IMR-90 (cell line): ENCODE data around the gene AATF. TPM values are rescaled to one million over a fixed set of nuclear protein-coding genes. Genes with fewer than 3 reads are reported as not detected.
A peak's percentile ranks its signal among the peaks of the same experiment; 100 is the strongest.

ENCODE experiments used
- ATAC-seq: fragments of 200-7000 bp; cut with Tn5 transposase; 2 replicates; pipeline ENCODE4 v1.9.1; 2020; ENCODE audit warnings: low read depth, mild to moderate bottlenecking, moderate library complexity
- BruUV-seq: library from RNA; stranded (reverse); fragments of 400-500 nt; replicated peaks from 2 replicates; lab custom pipeline; 2021; lab: Mats Ljungman, UMichigan
- CTCF ChIA-PET: fragments of 300-600 bp; formaldehyde crosslinking; extraction: SDS; loops from one replicate; lab custom pipeline; 2021; ENCODE audit warnings: antibody characterized with exemption; lab: Yijun Ruan, JAX
- POLR2A ChIA-PET: fragments of 300-600 bp; sonication (Branson Sonifier 250); formaldehyde crosslinking; loops from one replicate; lab custom pipeline; 2022; ENCODE audit warnings: antibody characterized with exemption; ENCODE audit not compliant: unreplicated experiment; lab: Charles Lee
- DNase-seq: peaks from one replicate; pipeline ENCODE4 v3.0.0; 2013
- H2AFZ ChIP-seq: replicated peaks from 2 replicates; pipeline ENCODE3; 2013; ENCODE audit warnings: low read length, mild to moderate bottlenecking; ENCODE audit not compliant: poor library complexity
- H2AK5ac ChIP-seq: 2 replicates; pipeline ENCODE4 v1.6.1; 2013; ENCODE audit warnings: low read depth, low read length, inconsistent platforms
- H2AK9ac ChIP-seq: replicated peaks from 2 replicates; pipeline ENCODE3; 2013; ENCODE audit warnings: mild to moderate bottlenecking, low read depth, low read length, moderate library complexity; ENCODE audit not compliant: poor library complexity
- H2BK120ac ChIP-seq: 2 replicates; pipeline ENCODE4 v1.6.1; 2013; ENCODE audit warnings: low read depth, low read length, inconsistent platforms
- H2BK15ac ChIP-seq: 3 replicates; pipeline ENCODE4 v1.6.1; 2013; ENCODE audit warnings: low read depth, low read length, inconsistent platforms
- H2BK20ac ChIP-seq: 2 replicates; pipeline ENCODE4 v1.6.1; 2013; ENCODE audit warnings: low read depth, mild to moderate bottlenecking, inconsistent platforms, low read length, moderate library complexity
- H2BK5ac ChIP-seq: 2 replicates; pipeline ENCODE4 v1.6.1; 2013; ENCODE audit warnings: mild to moderate bottlenecking, low read depth, low read length, inconsistent platforms; ENCODE audit not compliant: poor library complexity, severe bottlenecking
- H3K14ac ChIP-seq: replicated peaks from 2 replicates; pipeline ENCODE4 v1.6.1; 2013; ENCODE audit warnings: low read depth, low read length, inconsistent platforms
- H3K18ac ChIP-seq: 2 replicates; pipeline ENCODE4 v1.6.1; 2013; ENCODE audit warnings: low read depth, low read length, control low read depth
- H3K23ac ChIP-seq: 2 replicates; pipeline ENCODE4 v1.6.1; 2013; ENCODE audit warnings: low read depth, low read length, inconsistent platforms
- H3K27ac ChIP-seq: 2 replicates; pipeline ENCODE4 v1.5.1; 2013; ENCODE audit warnings: mild to moderate bottlenecking, control low read depth, low read length; ENCODE audit not compliant: insufficient read depth
- H3K27me3 ChIP-seq: 2 replicates; pipeline ENCODE4 v1.6.1; 2013; ENCODE audit warnings: low read length; ENCODE audit not compliant: control insufficient read depth, insufficient read depth
- H3K36me3 ChIP-seq: 2 replicates; pipeline ENCODE4 v1.6.1; 2013; ENCODE audit warnings: low read length, mixed read lengths; ENCODE audit not compliant: control insufficient read depth, insufficient read depth
- H3K4ac ChIP-seq: 2 replicates; pipeline ENCODE4 v1.6.1; 2013; ENCODE audit warnings: low read depth, low read length, inconsistent platforms
- H3K4me1 ChIP-seq: 2 replicates; pipeline ENCODE4 v1.6.1; 2013; ENCODE audit warnings: low read length, mixed read lengths; ENCODE audit not compliant: control insufficient read depth, insufficient read depth
- H3K4me2 ChIP-seq: 2 replicates; pipeline ENCODE4 v1.6.1; 2013; ENCODE audit warnings: low read depth, mild to moderate bottlenecking, control low read depth, low read length, moderate library complexity
- H3K4me3 ChIP-seq: 2 replicates; pipeline ENCODE4 v1.5.1; 2013; ENCODE audit warnings: low read depth, mild to moderate bottlenecking, control low read depth, low read length, moderate library complexity; ENCODE audit not compliant: insufficient read depth
- H3K56ac ChIP-seq: 2 replicates; pipeline ENCODE4 v1.6.1; 2013; ENCODE audit warnings: low read length, inconsistent platforms; ENCODE audit not compliant: insufficient read depth; ENCODE audit errors: extremely low read depth
- H3K79me1 ChIP-seq, 2 experiments: 2 replicates each; pipeline ENCODE4 v1.6.1; 2013; ENCODE audit warnings: low read length in 2 of 2, inconsistent platforms in 1 of 2, low read depth in 1 of 2
- H3K9ac ChIP-seq: 2 replicates; pipeline ENCODE4 v1.6.1; 2013; ENCODE audit warnings: low read depth, low read length, control low read depth
- H3K9me1 ChIP-seq: 2 replicates; pipeline ENCODE4 v1.6.1; 2013; ENCODE audit warnings: low read length, inconsistent platforms; ENCODE audit not compliant: insufficient read depth
- H3K9me3 ChIP-seq: 2 replicates; pipeline ENCODE4 v1.6.1; 2013; ENCODE audit warnings: low read length; ENCODE audit not compliant: control insufficient read depth, insufficient read depth
- H4K20me1 ChIP-seq: 2 replicates; pipeline ENCODE4 v1.6.1; 2013; ENCODE audit warnings: low read length, inconsistent platforms; ENCODE audit not compliant: insufficient read depth
- H4K5ac ChIP-seq: 2 replicates; pipeline ENCODE4 v1.6.1; 2013; ENCODE audit warnings: mild to moderate bottlenecking, low read depth, low read length, control low read depth
- H4K8ac ChIP-seq, 2 experiments: 2 replicates each; pipeline ENCODE4 v1.6.1; 2013; ENCODE audit warnings: low read depth in 2 of 2, low read length in 2 of 2, control low read depth in 1 of 2, inconsistent platforms in 1 of 2
- H4K91ac ChIP-seq: 2 replicates; pipeline ENCODE4 v1.6.1; 2013; ENCODE audit warnings: low read depth, low read length, inconsistent platforms; ENCODE audit not compliant: insufficient read depth
- BHLHE40 ChIP-seq: fragments of 150-350 bp; IDR thresholded peaks from 2 replicates; pipeline ENCODE4 v1.6.1; 2016; ENCODE audit warnings: mild to moderate bottlenecking, low read depth, low read length
- CEBPB ChIP-seq: IDR thresholded peaks from 2 replicates; pipeline ENCODE4 v1.6.1; 2012; ENCODE audit warnings: low read depth, low read length, improper control_type of control experiment
- CHD1 ChIP-seq: IDR thresholded peaks from 2 replicates; pipeline ENCODE4 v1.6.1; 2012; ENCODE audit warnings: low read depth, low read length, improper control_type of control experiment
- CTCF ChIP-seq: conservative IDR thresholded peaks from 2 replicates; pipeline ENCODE4 v1.5.1; 2012; ENCODE audit warnings: mild to moderate bottlenecking, low read depth, low read length, improper control_type of control experiment
- ELK1 ChIP-seq: fragments of 150-350 bp; IDR thresholded peaks from 2 replicates; pipeline ENCODE4 v1.6.1; 2016; ENCODE audit warnings: low read depth, mild to moderate bottlenecking, low read length, moderate library complexity, borderline replicate concordance
- MAZ ChIP-seq: IDR thresholded peaks from 2 replicates; pipeline ENCODE4 v1.6.1; 2012; ENCODE audit warnings: low read depth, mild to moderate bottlenecking, low read length, improper control_type of control experiment, moderate library complexity, borderline replicate concordance
- MXI1 ChIP-seq: IDR thresholded peaks from 2 replicates; pipeline ENCODE4 v1.6.1; 2012; ENCODE audit warnings: low read depth, mild to moderate bottlenecking, low read length, moderate library complexity, borderline replicate concordance
- POLR2A ChIP-seq: IDR thresholded peaks from 2 replicates; pipeline ENCODE4 v1.6.1; 2012; ENCODE audit warnings: mild to moderate bottlenecking, low read depth, low read length
- RAD21 ChIP-seq: IDR thresholded peaks from 2 replicates; pipeline ENCODE4 v1.6.1; 2012; ENCODE audit warnings: low read length, improper control_type of control experiment
- RCOR1 ChIP-seq: IDR thresholded peaks from 2 replicates; pipeline ENCODE4 v1.6.1; 2012; ENCODE audit warnings: mild to moderate bottlenecking, low read length, improper control_type of control experiment; ENCODE audit not compliant: insufficient replicate concordance
- RFX5 ChIP-seq: IDR thresholded peaks from 2 replicates; pipeline ENCODE4 v1.8.0; 2012; ENCODE audit warnings: low read depth, mild to moderate bottlenecking, low read length, moderate library complexity
- WGBS, 2 experiments: methylation state at CpG; one replicate each; pipeline versions ENCODE4 v1.1.5 to v1.1.7; 2013; ENCODE audit warnings: missing lambda C conversion rate in 2 of 2; ENCODE audit not compliant: insufficient read length in 1 of 2; ENCODE audit errors: extremely low coverage in 2 of 2; 5-methylcytosine and 5-hydroxymethylcytosine counted together
- dilution Hi-C: fragments of 300-500 bp; cut with HindIII; formaldehyde crosslinking; loops from one replicate; pipeline ENCODE4 v1.14.3; 2018; ENCODE audit warnings: low sequenced_read_pairs; ENCODE audit not compliant: unreplicated experiment
- in situ Hi-C: fragments of 300-500 bp; cut with MboI; formaldehyde crosslinking; loops from 3 replicates; pipeline ENCODE4 v1.14.3; 2019; ENCODE audit warnings: low sequenced_read_pairs, inconsistent platforms, mixed read lengths
- intact Hi-C: fragments of 100-400 bp; cut with micrococcal nuclease; formaldehyde crosslinking; loops from 2 replicates; pipeline ENCODE4 v1.10.0; 2022
- polyA plus RNA-seq, 3 experiments: library from polyadenylated mRNA; depleted of rRNA; stranded (reverse); fragments of >200 nt; gene quantifications; 2 replicates each; pipeline ENCODE4 v1.2.3, GENCODE V29; 2012; ENCODE audit warnings: low replicate concordance in 1 of 3
- total RNA-seq: library from RNA; depleted of rRNA; stranded (reverse); fragments of >200 nt; gene quantifications from 2 replicates; pipeline ENCODE4 v1.2.3, GENCODE V29; 2012

Gene AATF
- total and polyA plus RNA-seq, 2 of the 4 experiments (the other 2 are of a cell fraction): 21.0 to 34.8 TPM

- no peak for TF ChIP-seq ELK1
- TF ChIP-seq CHD1: no peak
- TF ChIP-seq BHLHE40: no peak
- no peak for TF ChIP-seq RCOR1
Measured at GRCh38 chr17:37067555-37068111, 118.9 kb downstream of the AATF start (continued).

- no peak overlapping the region for H3K4ac ChIP-seq
- peaks cover 3% of the 10 kb centered on the region for H3K4me1 ChIP-seq
- intact Hi-C loops: no loop called here
- H3K4me2 ChIP-seq: peak overlapping the region; percentile 42; the same call in 1 of the 2 replicates
- WGBS, 2 experiments: 7% methylated on average over 3 of the region's 10 CpGs; no CpG with 5 or more reads in 1 of the 2 experiments
- peaks cover 34% of the 10 kb centered on the region for H3K27me3 ChIP-seq
- H3K36me3 ChIP-seq: no peaks in the 10 kb centered on the region
- H3K9me3 ChIP-seq: peaks cover 1% of the 10 kb centered on the region; the same call in 1 of the 2 replicates
- dilution Hi-C loops: loop anchor here (25.0 kb wide), 1 partner anchor 431 kb away; no protein-coding TSS in a partner anchor
- DNase-seq (peak; percentile 52), ATAC-seq (peak; percentile 60)
- no peak overlapping the region for H3K4me3 ChIP-seq
- no peak overlapping the region for H4K8ac ChIP-seq
- POLR2A ChIA-PET: no interaction called here
- H4K20me1 ChIP-seq: no peaks in the 10 kb centered on the region
- H3K23ac ChIP-seq: no peak overlapping the region
- no peak overlapping the region for H3K27ac ChIP-seq
- H3K79me1 ChIP-seq: no peaks in the 10 kb centered on the region
- H2BK5ac ChIP-seq: no peak overlapping the region
- no peak overlapping the region for H2BK20ac ChIP-seq
- no peak overlapping the region for H3K9ac ChIP-seq
- H2BK15ac ChIP-seq: no peak overlapping the region
- no peak overlapping the region for H2AFZ ChIP-seq
- H3K9me1 ChIP-seq: no peaks in the 10 kb centered on the region; the same call in 1 of the 2 replicates
- BruUV-seq: no TSS peak
- H2AK9ac ChIP-seq: no peak overlapping the region
- CTCF ChIA-PET: interaction anchor here (1.1 kb wide), 1 partner anchor 83 kb away, joined by 3 read pairs; no protein-coding TSS in a partner anchor
- H4K5ac ChIP-seq: no peak overlapping the region
- in situ Hi-C loops: no loop called here
- no peak overlapping the region for H2AK5ac ChIP-seq
- H3K56ac ChIP-seq: no peak overlapping the region
- no peak overlapping the region for H4K91ac ChIP-seq
- H3K14ac ChIP-seq: no peak overlapping the region
- H3K18ac ChIP-seq: no peak overlapping the region
- H2BK120ac ChIP-seq: no peak overlapping the region
- TF ChIP-seq ELK1: no peak
- TF ChIP-seq CEBPB: no peak
- no peak for TF ChIP-seq POLR2A
- no peak for TF ChIP-seq CTCF
- no peak for TF ChIP-seq RFX5
- TF ChIP-seq MAZ: no peak
- no peak for TF ChIP-seq MXI1
- no peak for TF ChIP-seq RAD21
Measured at GRCh38 chr17:37068266-37068665, 119.5 kb downstream of the AATF start.
